GM12864 (cell line): Measurements from ENCODE around the gene FAM83B.
"Not testable (repeated sequence)": the region's sequence is repeated elsewhere in the genome, so short reads cannot be mapped to it uniquely, and the experiment has no call there.

Source experiments
- DNase-seq: peaks from one replicate; pipeline ENCODE4 v3.0.0-alpha.2; 2011; ENCODE audit warnings: low read depth
- H3K4me3 ChIP-seq: 2 replicates; pipeline ENCODE4 v1.5.1; 2011; ENCODE audit warnings: mild to moderate bottlenecking, low read depth, low read length, control low read depth
- CTCF ChIP-seq: IDR thresholded peaks from 2 replicates; pipeline ENCODE4 v1.5.1; 2011; ENCODE audit warnings: low read depth, mild to moderate bottlenecking, moderate library complexity, low read length, control low read depth, inconsistent platforms; ENCODE audit errors: missing control alignments

FAM83B gene

GRCh38 chr6:54879188-54879985 is 32.8 kb downstream of the FAM83B start:
- no peak for TF ChIP-seq CTCF
- no peak overlapping the region for H3K4me3 ChIP-seq
- no peak for DNase-seq

GRCh38 chr6:54881067-54881730 is 34.6 kb downstream of the FAM83B start:
- TF ChIP-seq CTCF = no peak
- DNase-seq = no peak
- H3K4me3 ChIP-seq = no peak overlapping the region

GRCh38 chr6:54881891-54882290 is 35.3 kb downstream of the FAM83B start:
- H3K4me3 ChIP-seq, DNase-seq: not testable (repeated sequence)

- no peak for DNase-seq
- H3K4me3 ChIP-seq = no peak overlapping the region
- TF ChIP-seq CTCF = no peak
Observed at GRCh38 chr6:54886932-54887584, 40.5 kb downstream of the FAM83B start.

GRCh38 chr6:54891536-54891935 is 45.0 kb downstream of the FAM83B start:
- no peak for TF ChIP-seq CTCF
- no peak overlapping the region for H3K4me3 ChIP-seq
- DNase-seq = no peak

GRCh38 chr6:54892831-54893230 is 46.3 kb downstream of the FAM83B start:
- DNase-seq = no peak
- H3K4me3 ChIP-seq = no peak overlapping the region
- no peak for TF ChIP-seq CTCF

GRCh38 chr6:54893818-54894217 is 47.2 kb downstream of the FAM83B start:
- DNase-seq = no peak

More at GRCh38 chr6:54893818-54894217, 47.2 kb downstream of the FAM83B start:
- H3K4me3 ChIP-seq = no peak overlapping the region
- TF ChIP-seq CTCF = no peak
